ENCODE data around the gene TANGO6.

Gene TANGO6

DNA sequence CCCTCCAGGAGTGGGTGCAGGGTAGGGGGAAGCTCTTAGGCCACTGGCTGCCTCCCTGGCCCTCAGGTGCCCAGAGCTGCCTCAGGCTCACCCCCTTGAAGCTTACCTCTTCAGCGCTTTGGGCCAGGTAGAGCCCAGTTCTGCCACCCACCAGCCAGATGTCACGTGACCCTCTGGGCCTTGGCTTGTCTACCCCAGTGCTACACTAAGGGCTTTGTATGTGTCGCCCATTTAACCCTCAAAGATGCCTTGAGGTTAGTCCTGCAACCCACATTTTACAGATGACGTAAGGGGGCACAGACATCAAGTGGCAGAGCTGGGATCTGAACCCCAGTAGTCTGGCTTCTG, 265.5 kb downstream of the TANGO6 start:
- H3K27ac ChIP-seq (ENCODE audit: low read depth, low read length), result no peak overlapping the region
- H3K9ac ChIP-seq (ENCODE audit: low read length), result no peak overlapping the region
- H3K36me3 ChIP-seq (ENCODE audit: control insufficient read depth, insufficient read depth, low read length), result peaks cover 8% of the 10 kb centered on the region
- peaks cover 14% of the 10 kb centered on the region for H3K4me1 ChIP-seq (ENCODE audit: control insufficient read depth, insufficient read depth, low read length)
- peaks cover 3% of the 10 kb centered on the region for H3K27me3 ChIP-seq (ENCODE audit: control insufficient read depth, insufficient read depth, low read length)
- no peak overlapping the region for H3K4me3 ChIP-seq (ENCODE audit: low read length)

DNA sequence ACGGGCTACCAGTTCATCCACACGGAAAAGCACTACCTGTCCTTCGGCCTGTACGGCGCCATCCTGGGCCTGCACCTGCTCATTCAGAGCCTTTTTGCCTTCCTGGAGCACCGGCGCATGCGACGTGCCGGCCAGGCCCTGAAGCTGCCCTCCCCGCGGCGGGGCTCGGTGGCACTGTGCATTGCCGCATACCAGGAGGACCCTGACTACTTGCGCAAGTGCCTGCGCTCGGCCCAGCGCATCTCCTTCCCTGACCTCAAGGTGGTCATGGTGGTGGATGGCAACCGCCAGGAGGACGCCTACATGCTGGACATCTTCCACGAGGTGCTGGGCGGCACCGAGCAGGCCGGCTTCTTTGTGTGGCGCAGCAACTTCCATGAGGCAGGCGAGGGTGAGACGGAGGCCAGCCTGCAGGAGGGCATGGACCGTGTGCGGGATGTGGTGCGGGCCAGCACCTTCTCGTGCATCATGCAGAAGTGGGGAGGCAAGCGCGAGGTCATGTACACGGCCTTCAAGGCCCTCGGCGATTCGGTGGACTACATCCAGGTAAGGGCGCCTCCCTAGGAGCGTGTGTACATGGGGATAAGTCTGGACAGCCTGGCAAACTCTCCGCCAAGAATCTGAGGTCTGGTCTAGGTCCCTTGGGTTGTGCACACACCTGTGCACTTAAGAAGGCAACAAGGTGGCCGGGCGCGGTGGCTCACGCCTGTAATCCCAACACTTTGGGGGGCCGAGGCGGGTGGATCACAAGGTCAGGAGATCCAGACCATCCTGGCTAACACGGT, 266.3 kb downstream of the TANGO6 start:
- Histone ChIP-seq H3K27me3 (ENCODE audit: control insufficient read depth, insufficient read depth, low read length) (peaks cover 3% of the 10 kb centered on the region), H3K36me3 (ENCODE audit: control insufficient read depth, insufficient read depth, low read length) (peaks cover 8% of the 10 kb centered on the region), H3K9ac (ENCODE audit: low read length) (no peak overlapping the region), H3K27ac (ENCODE audit: low read depth, low read length) (no peak overlapping the region), H3K4me3 (ENCODE audit: low read length) (no peak overlapping the region), H3K4me1 (ENCODE audit: control insufficient read depth, insufficient read depth, low read length) (peaks cover 14% of the 10 kb centered on the region)

DNA sequence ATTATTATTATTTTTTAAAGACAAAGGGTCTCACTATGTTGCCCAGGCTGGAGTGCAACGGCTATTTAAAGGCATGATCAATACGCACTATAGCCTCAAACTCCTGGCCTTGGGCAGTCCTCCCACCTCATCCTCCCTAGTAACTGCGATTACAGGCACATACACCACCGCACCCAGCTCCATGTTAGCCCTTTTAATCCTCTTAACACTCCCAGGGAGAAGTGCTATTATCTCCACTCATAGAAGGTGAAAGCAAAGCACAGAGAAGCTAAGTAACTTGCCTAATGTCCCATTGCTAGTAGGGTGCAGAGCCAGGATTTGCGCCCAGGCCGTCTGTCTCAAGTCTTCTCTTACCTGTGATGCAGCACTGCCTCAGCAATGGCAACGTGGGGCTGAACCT, 267.1 kb downstream of the TANGO6 start:
- H3K9ac ChIP-seq (ENCODE audit: low read length), result no peak overlapping the region
- H3K36me3 ChIP-seq (ENCODE audit: control insufficient read depth, insufficient read depth, low read length), result peaks cover 8% of the 10 kb centered on the region
- H3K27me3 ChIP-seq (ENCODE audit: control insufficient read depth, insufficient read depth, low read length), result peaks cover 3% of the 10 kb centered on the region
- no peak overlapping the region for H3K4me3 ChIP-seq (ENCODE audit: low read length)
- no peak overlapping the region for H3K27ac ChIP-seq (ENCODE audit: low read depth, low read length)
- peaks cover 14% of the 10 kb centered on the region for H3K4me1 ChIP-seq (ENCODE audit: control insufficient read depth, insufficient read depth, low read length)

DNA sequence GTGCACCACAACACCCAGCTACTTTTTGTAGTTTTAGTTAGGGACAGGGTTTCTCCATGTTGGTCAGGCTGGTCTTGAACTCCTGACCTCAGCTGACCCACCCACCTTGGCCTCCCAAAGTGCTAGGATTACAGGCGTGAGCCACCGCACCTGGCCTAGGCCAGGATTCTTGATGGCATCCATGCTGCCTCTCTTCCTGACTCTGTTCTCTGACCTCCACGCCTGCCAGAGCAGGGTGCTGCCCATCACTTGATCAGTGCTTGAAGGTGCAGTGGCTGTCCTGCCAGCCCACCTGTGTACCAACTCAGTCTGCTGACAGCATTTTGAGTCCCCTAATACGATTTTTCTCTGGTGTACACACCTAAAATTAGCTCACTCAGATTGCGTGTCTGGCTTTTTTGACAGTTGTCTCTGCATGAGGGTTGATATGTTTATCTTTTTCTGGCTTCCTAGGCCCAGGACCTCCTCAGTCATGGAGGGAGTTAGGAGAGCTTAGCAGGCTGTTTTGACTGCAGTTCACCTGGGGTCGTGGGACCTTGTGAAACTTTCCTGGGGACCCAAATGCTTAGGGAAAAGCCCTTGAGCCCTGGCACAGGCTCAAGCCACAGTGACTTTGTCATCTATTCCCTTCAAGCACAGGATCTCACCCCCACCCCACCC, 268.0 kb downstream of the TANGO6 start:
- Histone ChIP-seq H3K27ac (ENCODE audit: low read depth, low read length) (no peak overlapping the region), H3K27me3 (ENCODE audit: control insufficient read depth, insufficient read depth, low read length) (peaks cover 3% of the 10 kb centered on the region), H3K9ac (ENCODE audit: low read length) (no peak overlapping the region), H3K36me3 (ENCODE audit: control insufficient read depth, insufficient read depth, low read length) (peaks cover 8% of the 10 kb centered on the region), H3K4me3 (ENCODE audit: low read length) (no peak overlapping the region), H3K4me1 (ENCODE audit: control insufficient read depth, insufficient read depth, low read length) (peaks cover 14% of the 10 kb centered on the region)

DNA sequence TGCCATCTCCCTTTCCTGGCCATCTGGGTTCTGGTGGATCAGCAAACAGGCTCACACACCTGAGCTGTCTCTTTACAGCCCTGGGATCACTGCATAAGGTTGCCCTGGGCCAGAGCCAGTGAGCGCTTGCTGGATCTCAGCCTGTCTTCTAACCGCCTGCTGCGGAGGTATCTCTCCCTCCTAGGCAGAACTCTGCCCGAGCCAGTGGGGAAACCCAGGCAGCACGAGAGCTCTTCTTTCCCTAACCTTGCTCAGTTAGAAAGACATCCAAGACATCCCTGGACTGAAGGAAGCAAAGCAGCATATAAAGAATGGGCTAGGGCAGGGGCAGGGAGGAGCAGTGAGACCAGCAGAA, 268.5 kb downstream of the TANGO6 start:
- Histone ChIP-seq H3K36me3 (ENCODE audit: control insufficient read depth, insufficient read depth, low read length) (peaks cover 11% of the 10 kb centered on the region), H3K27ac (ENCODE audit: low read depth, low read length) (no peak overlapping the region), H3K9ac (ENCODE audit: low read length) (no peak overlapping the region), H3K4me1 (ENCODE audit: control insufficient read depth, insufficient read depth, low read length) (peaks cover 11% of the 10 kb centered on the region), H3K4me3 (ENCODE audit: low read length) (no peak overlapping the region), H3K27me3 (ENCODE audit: control insufficient read depth, insufficient read depth, low read length) (peaks cover 3% of the 10 kb centered on the region)

DNA sequence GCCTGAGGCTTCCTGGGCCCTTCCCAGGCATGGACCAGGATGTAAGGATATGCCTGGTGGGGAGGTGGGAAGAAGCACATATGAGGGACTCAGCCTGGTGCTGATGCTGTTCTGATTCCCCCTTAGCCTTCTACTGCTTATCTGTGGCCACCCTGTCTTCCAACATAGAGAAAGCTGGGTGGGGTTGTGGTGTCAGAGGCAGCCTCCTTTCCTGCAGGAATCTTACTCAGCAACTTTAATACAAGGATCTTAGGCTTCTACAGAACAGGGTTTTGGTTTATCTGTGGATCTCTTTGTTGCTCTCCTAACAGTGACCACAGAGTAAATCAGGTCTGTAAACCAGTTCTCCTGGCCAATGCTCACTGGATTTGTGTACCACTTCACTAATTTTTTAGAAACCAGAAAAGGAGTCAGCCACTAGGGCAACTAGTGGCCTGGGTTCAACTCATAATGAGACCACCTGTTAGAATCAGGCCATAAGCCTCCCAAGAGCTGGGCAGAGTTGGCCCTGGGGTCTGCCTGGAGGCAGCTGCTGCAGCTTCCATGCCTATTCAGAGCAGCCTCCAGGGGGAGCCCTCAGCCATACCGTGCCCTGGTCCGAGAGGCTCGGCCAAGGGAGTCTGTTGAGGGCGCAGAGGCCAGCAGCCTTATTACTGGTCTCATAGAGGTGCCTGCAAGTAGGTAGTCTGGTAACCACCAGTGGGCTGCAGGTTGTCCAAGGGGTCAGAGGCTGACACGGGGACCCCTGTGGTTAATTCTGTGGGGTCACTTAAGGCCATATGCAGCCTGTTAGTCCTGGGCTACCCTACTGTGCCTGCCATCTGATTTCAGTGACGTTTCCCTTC, 269.2 kb downstream of the TANGO6 start:
- Histone ChIP-seq H3K4me1 (ENCODE audit: control insufficient read depth, insufficient read depth, low read length) (peaks cover 6% of the 10 kb centered on the region), H3K4me3 (ENCODE audit: low read length) (no peak overlapping the region), H3K27ac (ENCODE audit: low read depth, low read length) (no peak overlapping the region), H3K36me3 (ENCODE audit: control insufficient read depth, insufficient read depth, low read length) (peaks cover 13% of the 10 kb centered on the region), H3K9ac (ENCODE audit: low read length) (no peak overlapping the region), H3K27me3 (ENCODE audit: control insufficient read depth, insufficient read depth, low read length) (peaks cover 3% of the 10 kb centered on the region)

DNA sequence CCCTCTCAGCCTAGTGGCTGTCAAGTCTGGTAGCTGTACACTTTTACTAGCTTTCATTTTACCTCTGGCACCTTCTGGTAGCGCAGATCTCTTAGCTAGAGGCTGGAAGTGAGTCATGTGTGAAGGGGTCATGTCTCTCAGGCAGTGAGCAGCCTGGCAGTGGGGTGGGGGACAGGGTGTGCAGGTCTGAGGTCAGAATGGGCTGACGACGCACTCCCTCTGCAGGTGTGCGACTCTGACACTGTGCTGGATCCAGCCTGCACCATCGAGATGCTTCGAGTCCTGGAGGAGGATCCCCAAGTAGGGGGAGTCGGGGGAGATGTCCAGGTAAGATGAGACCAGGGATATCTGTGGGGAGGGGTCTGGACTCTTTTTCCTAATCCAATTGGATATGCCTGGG, 269.9 kb downstream of the TANGO6 start:
- H3K4me1 ChIP-seq (ENCODE audit: control insufficient read depth, insufficient read depth, low read length), result no peaks in the 10 kb centered on the region
- peaks cover 19% of the 10 kb centered on the region for H3K36me3 ChIP-seq (ENCODE audit: control insufficient read depth, insufficient read depth, low read length)
- no peak overlapping the region for H3K27ac ChIP-seq (ENCODE audit: low read depth, low read length)
- no peaks in the 10 kb centered on the region for H3K27me3 ChIP-seq (ENCODE audit: control insufficient read depth, insufficient read depth, low read length)
- no peak overlapping the region for H3K4me3 ChIP-seq (ENCODE audit: low read length)
- no peak overlapping the region for H3K9ac ChIP-seq (ENCODE audit: low read length)

DNA sequence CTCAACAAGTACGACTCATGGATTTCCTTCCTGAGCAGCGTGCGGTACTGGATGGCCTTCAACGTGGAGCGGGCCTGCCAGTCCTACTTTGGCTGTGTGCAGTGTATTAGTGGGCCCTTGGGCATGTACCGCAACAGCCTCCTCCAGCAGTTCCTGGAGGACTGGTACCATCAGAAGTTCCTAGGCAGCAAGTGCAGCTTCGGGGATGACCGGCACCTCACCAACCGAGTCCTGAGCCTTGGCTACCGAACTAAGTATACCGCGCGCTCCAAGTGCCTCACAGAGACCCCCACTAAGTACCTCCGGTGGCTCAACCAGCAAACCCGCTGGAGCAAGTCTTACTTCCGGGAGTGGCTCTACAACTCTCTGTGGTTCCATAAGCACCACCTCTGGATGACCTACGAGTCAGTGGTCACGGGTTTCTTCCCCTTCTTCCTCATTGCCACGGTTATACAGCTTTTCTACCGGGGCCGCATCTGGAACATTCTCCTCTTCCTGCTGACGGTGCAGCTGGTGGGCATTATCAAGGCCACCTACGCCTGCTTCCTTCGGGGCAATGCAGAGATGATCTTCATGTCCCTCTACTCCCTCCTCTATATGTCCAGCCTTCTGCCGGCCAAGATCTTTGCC, 271.1 kb downstream of the TANGO6 start:
- no peaks in the 10 kb centered on the region for H3K27me3 ChIP-seq (ENCODE audit: control insufficient read depth, insufficient read depth, low read length)
- H3K27ac ChIP-seq (ENCODE audit: low read depth, low read length), result no peak overlapping the region
- peaks cover 21% of the 10 kb centered on the region for H3K36me3 ChIP-seq (ENCODE audit: control insufficient read depth, insufficient read depth, low read length)
- H3K4me3 ChIP-seq (ENCODE audit: low read length), result no peak overlapping the region
- no peak overlapping the region for H3K9ac ChIP-seq (ENCODE audit: low read length)
- H3K4me1 ChIP-seq (ENCODE audit: control insufficient read depth, insufficient read depth, low read length), result no peaks in the 10 kb centered on the region

DNA sequence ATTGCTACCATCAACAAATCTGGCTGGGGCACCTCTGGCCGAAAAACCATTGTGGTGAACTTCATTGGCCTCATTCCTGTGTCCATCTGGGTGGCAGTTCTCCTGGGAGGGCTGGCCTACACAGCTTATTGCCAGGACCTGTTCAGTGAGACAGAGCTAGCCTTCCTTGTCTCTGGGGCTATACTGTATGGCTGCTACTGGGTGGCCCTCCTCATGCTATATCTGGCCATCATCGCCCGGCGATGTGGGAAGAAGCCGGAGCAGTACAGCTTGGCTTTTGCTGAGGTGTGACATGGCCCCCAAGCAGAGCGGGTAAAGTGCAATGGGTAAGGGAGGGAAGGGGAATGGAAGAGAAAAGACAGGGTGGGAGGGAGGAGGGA, 271.6 kb downstream of the TANGO6 start:
- Histone ChIP-seq H3K4me1 (ENCODE audit: control insufficient read depth, insufficient read depth, low read length) (no peaks in the 10 kb centered on the region), H3K36me3 (ENCODE audit: control insufficient read depth, insufficient read depth, low read length) (peaks cover 19% of the 10 kb centered on the region), H3K27ac (ENCODE audit: low read depth, low read length) (no peak overlapping the region)

DNA sequence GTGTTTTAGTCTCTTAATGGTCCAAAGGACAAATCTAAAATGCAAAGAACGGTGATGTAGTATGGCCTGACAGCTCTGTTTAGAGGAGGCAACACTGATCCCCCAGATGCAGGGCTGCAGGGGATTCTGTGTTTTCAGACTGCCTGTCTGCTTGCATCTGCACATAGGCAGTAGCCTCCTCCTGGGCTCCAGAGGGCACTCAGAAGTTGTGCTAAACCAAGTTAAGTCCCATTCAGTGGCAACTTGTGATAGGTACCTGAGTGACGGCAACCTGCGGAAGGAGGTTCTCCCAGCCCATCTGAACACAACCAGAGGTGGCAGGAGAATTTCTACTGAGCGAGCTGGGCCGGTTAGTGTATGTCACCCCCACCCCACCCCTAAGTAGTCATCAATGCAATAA, 272.0 kb downstream of the TANGO6 start:
- Histone ChIP-seq H3K4me3 (ENCODE audit: low read length) (no peak overlapping the region), H3K9ac (ENCODE audit: low read length) (no peak overlapping the region), H3K27me3 (ENCODE audit: control insufficient read depth, insufficient read depth, low read length) (no peaks in the 10 kb centered on the region), H3K27ac (ENCODE audit: low read depth, low read length) (no peak overlapping the region), H3K36me3 (ENCODE audit: control insufficient read depth, insufficient read depth, low read length) (peaks cover 21% of the 10 kb centered on the region), H3K4me1 (ENCODE audit: control insufficient read depth, insufficient read depth, low read length) (no peaks in the 10 kb centered on the region)

More for the DNA sequence above, 271.6 kb downstream of the TANGO6 start:
- Histone ChIP-seq H3K27me3 (ENCODE audit: control insufficient read depth, insufficient read depth, low read length) (no peaks in the 10 kb centered on the region), H3K9ac (ENCODE audit: low read length) (no peak overlapping the region), H3K4me3 (ENCODE audit: low read length) (no peak overlapping the region)

DNA sequence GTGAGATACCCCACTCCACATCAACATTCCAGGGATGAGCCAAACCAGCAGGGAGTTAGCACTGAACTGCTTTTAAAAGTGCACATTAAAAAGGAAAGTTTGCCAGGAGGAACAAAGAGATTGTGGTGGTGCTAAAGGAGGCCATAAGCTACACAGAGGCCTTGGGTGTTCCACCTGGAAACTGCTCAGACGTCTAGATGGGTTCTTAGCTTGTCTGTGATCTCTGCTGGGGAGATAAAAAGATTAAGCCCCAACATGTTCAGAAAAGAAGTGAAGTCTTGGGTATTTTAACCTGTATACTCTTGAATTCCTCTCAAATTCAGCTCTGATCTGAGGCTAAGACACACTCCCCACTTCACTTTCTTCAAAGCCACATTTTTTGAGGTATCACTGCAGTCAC, 272.5 kb downstream of the TANGO6 start:
- no peaks in the 10 kb centered on the region for H3K27me3 ChIP-seq (ENCODE audit: control insufficient read depth, insufficient read depth, low read length)
- peaks cover 22% of the 10 kb centered on the region for H3K36me3 ChIP-seq (ENCODE audit: control insufficient read depth, insufficient read depth, low read length)
- H3K4me1 ChIP-seq (ENCODE audit: control insufficient read depth, insufficient read depth, low read length), result no peaks in the 10 kb centered on the region
- no peak overlapping the region for H3K27ac ChIP-seq (ENCODE audit: low read depth, low read length)
- no peak overlapping the region for H3K4me3 ChIP-seq (ENCODE audit: low read length)
- no peak overlapping the region for H3K9ac ChIP-seq (ENCODE audit: low read length)

DNA sequence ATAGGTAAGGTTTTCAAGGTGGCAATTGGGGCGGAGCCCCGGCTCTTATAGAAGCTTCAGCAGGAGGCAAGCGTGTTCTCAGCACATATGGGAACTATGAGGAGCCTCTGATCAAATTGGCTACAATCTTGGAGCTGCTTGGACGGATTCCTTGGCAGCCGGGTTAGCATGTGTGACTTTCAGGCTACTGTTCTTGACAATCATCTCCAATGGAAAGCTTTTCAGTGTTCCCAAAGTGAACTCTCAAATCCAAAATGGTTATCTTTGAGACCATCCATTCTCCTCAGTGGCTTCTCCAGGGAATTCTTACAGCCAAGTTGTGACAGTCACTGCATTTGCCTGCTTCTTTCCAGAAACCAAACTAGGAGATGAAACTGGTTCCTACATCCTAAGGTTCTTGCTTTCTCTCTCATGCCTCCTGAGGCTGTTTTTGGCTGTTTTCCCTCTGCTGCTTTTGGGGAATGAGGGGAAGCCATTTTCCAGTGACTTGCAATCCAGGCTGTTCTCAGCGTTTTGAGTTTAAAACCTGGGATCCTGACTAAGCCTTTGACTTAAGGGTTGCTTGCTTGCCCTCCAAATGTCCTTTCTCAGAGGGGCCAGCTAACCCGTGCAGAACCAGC, 273.0 kb downstream of the TANGO6 start:
- Histone ChIP-seq H3K27me3 (ENCODE audit: control insufficient read depth, insufficient read depth, low read length) (no peaks in the 10 kb centered on the region), H3K4me1 (ENCODE audit: control insufficient read depth, insufficient read depth, low read length) (no peaks in the 10 kb centered on the region), H3K4me3 (ENCODE audit: low read length) (no peak overlapping the region), H3K27ac (ENCODE audit: low read depth, low read length) (no peak overlapping the region), H3K9ac (ENCODE audit: low read length) (no peak overlapping the region), H3K36me3 (ENCODE audit: control insufficient read depth, insufficient read depth, low read length) (peaks cover 25% of the 10 kb centered on the region)
